ENCODE measurements around the gene SLC41A1.
A peak's percentile ranks its signal among the peaks of the same experiment; 100 is the strongest.

Gene SLC41A1

DNA sequence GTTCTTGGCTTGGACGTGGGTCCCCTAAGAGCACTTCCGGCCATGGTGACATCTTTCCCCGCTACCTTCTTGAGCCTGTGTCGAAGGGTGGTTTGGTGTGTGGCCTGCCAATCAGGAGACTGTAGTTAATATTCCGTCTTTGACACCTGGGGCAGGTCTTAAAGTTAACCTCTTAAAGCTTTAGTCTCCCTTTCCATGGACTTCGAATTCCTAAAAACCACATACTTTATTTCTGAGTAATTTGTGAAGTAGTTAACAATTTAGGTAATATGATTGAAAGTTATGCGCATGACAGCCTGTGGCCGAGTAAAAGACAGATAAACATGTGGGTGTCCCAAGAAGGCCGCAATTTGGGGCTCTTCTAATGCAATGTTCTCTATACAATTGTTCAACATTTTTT lies 27.6 kb downstream of the SLC41A1 start:
- DNase-seq: no peak

DNA sequence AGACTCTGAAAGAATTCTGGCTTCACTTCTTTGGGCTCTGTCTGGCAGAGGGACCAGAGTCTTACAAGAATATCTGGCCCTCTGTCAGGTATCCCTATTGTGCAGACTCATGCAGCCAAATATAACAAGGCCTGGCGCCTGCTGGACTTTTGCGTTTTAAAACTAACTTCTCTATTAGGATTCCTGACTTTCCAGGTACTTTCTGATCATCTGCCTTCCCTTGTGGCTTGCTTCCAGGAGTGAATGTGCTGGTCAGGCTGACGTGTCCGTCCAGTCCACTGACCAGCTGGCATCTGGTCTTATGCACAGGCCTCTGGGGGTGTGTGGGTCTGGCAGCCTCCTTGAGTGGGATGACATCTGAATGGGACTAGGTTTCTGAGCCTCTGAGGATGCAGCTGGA lies 29.1 kb downstream of the SLC41A1 start:
- DNase-seq: no peak

DNA sequence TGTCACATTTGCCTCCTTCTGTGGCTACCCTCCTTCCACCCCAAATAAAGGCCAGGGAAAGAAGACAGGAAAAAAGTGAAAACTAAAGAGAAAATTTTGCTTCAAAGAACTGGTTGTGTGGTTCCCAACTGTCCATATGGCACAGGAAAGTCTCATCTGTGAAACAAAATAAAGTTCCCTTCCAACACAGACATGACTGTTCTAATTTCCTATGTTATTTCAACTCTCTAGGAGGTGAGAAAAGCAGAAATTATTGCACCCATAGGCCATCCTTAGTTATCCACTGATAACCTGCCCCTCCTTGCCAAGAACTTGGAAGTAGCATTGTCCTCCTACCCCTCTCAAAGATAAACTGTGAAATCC lies 29.6 kb downstream of the SLC41A1 start:
- no peak for DNase-seq

DNA sequence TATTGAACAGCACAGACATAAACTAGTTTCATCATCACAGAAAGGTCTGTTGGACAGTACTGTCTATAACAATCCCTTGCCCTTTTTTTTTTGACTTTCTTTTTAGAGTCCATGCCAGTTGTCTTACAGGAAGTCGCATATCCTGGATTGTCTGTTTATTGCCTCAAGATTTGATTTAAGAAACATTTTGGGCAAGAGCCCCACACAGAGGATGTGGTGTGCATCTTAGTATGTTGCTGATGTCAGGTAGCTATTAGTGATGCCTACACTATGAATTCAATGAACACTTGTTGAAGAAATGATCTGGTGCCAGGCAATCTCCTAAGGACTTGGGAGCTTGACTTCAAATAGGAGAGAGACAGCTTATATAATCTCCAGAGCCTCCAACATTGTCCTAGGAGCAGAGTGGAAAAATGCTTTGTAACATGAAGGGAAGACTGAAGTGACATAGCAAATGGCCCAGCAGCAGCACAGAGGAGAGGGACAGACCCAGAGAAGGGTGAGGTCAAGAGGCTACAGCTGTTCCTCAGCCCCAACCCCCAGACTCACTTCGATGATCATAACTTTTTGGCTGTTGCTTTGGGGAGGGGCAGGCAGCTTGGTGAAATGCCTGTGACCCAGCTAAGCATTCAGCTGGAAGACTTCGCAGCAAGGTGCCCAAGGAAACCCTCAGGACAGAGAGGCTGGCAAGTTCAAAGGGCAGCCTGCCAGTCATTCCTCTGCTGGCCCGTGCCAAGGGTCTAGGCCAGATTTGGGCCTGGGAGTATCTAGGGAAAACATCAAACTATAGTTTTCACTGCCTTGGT lies 30.2 kb downstream of the SLC41A1 start:
- peak; percentile 27 for DNase-seq

DNA sequence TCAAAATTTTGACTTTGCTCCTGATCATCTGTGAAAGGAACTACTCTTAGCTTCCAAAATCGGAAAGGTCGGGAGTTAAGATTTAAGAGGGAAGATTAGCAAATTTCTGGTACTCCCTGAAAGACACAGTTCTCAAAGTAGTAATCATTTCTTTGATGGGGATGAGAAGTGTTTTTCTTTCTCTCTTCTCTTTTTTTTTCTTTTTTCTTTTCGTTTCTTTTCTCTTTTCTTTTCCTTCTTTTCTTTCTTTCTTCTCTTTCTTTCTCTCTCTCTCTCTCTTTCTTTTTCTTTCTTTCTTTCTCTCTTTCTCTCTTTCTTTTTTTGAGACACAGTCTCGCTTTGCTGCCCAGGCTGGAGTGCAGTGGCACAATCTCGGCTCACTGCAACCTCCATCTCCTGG lies 32.7 kb downstream of the SLC41A1 start:
- no peak for DNase-seq

DNA sequence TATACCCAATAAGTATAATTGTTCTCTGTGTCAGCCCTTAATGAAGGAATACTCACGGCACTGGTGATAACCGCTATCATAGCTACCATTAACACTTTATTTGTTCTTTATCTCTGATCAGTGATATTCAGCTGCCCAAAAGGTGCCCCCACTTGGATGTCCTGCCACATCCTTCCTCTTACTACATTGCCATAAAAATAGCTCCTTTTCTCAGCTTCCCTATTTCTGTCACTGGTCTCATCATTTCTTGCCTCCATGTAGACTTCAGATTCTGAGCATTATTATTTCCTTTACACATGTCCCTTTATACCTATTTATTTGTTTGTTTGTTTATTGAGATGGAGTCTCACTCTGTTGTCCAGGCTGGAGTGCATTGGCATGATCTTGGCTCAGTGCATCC lies 35.0 kb downstream of the SLC41A1 start:
- DNase-seq: no peak

DNA sequence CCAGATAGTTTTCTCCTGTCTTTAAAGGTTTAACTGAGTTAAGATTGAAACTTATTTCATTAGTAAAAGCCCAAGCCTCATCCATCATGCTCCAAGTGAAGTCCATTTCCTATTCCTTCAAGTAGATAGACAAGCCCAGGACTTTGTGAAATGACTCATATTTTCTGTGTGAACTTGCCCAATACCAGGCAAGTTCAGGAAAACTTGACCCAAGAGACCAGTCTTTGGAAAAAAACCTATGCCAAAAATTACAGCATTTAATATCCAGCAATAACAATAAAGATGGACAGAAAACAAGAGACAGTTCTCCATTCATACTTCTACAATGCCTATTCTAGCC lies 37.3 kb downstream of the SLC41A1 start:
- DNase-seq: no peak

DNA sequence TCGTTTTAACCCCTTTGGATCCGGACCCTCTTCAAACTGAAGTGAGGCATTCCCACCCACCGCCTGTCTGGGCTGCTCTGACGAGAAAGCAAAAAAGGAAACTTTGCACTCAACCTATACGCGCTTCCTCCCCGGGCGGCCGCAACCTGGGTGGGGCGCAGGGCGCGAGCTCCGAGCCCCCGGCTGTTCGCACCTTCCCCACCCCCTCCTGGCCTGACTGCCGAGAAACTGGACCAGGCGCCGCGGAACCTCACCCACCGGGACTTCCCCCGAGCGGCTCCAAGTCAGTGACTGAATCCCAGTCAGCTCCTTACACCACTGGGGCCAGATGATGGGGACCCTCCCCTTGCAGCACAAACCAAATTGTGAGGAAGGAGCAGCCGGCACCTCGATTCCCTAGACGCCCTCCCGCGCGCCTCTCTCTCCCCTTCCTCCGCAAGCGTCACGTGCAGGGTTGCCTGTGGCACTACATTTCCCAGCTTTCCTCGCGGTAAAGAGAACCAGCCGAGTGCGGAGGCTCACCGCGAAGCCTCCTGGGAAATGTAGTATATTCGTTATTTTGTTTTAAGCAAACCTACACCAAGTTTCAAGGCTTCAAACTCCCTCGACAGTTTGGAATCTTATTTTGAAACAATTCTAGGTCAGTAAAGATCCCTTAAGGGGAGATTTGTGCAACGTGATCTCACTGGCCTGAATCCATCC lies 37.8 kb downstream of the SLC41A1 start, which contains the start of gene RAB29:
Gene RAB29 (minus strand): TSS at position 468 of the 702 bp plus-strand sequence. CDS start 526 bp downstream, outside the sequence.
- DNase-seq: peak; percentile 93

DNA sequence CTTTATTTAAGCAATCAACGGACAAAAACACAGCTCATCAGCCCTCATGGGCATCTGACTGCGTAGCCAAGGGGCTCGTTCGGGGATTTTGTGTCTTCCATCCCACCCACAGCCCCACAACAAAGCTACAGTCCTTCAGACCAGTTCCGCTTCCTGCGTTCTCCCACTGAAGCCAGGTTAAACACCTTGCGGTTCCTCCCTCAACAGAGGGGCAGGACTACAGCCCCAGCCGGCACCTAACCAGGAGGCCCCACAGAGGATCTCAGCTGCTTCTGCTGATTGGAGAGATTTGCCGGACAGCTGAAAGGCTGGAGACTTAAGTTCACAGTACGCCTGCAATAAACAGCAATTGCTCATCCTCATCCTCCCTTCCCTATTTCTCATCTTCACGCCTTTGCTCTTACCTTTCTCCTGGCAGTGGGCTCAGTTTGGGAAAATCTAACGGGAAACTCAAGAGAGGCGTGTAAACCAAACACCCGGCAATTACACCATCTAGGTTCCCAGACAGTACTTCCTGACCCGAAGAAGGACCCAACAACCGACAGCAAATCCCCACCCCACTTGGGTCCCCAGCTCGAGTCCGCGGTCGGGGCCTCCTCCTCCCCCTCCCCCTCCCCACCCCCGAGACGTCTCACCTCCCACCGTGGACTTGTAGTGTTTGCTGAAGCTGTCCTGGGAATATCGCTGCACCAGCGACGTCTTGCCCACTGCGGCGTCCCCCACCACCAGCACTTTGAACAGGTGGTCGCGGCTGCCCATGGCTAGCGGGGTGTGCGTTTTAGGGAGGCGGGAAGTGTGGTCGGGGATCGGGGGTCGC lies 38.6 kb downstream of the SLC41A1 start:
- DNase-seq: peak; percentile 66

DNA sequence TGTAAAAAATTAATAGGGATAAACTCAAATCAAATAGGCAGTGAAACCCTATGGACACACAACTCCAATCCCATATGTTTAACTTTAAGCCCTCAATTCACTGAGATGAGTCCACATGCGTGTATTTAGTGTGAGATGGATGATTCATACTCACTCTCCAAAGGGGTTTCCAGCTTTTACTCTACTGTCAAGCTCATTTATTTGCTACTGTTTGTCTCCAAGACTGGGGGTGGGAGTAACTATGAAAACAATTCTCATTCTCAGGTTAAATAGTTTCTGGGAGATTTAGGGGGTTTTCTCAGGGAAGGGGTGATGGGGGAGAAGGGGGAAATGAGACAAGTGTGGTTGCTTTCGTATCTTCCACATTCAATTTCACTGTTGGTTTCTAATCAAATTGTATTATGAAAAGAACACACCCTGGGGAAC lies 40.4 kb downstream of the SLC41A1 start:
- DNase-seq: peak; percentile 73

DNA sequence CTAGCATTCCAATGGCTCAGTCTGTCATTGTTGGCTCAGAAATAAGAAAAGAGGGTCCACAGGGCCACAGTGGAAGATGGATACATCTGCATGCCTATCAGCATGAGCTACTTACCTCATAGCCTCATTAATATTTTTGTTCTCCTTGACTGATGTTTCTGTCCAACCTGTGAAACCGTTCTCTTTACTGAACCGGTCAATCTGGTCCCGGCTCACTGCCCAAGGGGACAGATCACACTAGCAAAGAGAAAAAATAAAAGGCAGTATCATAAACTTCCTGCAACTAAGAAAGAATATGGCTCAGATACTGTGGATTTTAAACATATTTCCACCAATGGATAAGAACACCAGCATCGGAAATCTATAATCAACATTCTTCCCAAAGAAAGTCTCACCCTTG lies 42.4 kb downstream of the SLC41A1 start:
- DNase-seq: no peak

DNA sequence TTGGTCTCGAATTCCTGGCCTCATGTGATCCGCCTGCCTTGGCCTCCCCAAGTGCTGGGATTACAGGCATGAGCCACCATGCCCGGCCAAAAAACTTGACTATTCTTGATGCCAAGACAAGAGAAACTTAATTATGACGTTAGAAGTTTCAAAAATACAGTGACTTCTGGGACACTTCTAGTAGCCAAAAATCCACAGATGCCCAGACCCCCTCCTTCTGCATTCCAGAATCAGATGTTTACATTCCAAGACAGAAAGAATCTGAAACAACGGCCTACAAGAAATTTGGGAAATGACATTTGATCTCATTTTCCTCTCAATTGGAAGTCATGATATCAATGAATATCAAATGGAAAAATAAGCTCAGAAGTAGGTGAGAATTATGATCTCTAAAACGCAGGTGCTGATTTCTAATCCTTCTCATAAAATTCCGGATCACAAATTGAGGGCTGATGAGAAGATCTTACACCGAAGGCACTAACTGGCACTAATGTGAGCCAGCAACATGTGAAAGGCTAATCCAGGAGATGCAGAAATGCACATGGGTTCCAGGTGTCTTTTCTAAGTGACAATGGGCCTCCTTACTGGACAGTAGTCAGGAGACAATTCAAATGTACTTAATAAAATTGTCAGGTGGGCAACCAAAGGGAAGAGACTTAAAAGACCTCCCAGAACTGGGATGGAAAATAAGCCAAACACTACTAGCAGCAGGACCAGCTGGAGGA lies 43.2 kb downstream of the SLC41A1 start:
- no peak for DNase-seq

DNA sequence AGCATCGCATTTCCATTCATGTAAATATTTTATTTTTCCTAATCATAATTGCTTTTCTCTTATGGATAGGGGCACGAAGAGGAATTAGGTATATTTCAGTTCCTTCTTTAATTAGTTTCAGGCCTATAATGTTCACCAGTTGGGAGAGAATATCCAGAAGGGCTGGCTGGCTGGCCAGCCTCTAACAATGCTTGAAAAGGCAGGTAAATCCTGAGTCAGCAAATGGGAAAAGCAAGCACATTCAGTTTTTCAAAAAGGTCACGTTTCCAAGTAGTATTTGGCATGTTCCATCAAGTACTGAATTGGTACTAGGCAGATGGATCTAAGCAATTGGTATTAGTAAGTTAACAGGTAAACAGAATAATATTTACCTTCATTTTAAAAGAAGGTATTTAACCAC lies 45.8 kb downstream of the SLC41A1 start:
- no peak for DNase-seq

DNA sequence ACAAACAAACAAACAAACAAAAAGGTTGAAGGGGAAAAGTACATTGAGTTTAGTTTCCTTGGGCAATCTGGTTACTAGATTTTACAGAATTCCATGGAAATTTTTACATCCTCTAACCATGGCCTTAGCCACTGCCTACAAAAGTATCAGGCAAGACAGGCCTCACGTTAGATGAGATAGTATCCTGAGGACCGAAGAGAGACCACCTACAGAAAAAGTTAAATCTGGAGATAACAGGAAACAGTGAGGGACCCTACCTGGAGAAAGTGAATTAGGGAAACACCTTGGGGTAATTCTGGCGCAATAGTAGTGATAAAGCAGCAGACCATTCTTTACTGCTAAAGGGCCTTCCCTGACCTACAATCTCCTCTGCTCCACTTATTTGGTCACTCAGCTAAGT lies 46.4 kb downstream of the SLC41A1 start:
- no peak for DNase-seq

DNA sequence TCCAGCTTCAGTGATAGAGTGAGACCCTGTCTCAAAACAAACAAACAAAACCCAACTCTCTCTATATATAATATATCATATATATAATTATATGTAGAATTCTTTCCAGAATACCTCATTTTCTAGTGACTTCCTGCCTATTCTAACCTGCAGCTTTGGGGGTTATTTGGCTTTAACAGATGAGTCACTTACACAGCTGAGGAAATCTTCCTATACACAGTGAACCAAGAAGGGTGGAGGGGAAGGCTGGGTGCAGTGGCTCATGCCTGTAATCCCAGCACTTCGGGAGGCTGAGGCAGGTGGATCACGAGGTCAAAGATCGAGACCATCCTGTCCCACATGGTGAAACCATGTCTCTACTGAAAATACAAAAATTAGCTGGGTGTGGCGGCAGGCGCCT lies 47.0 kb downstream of the SLC41A1 start:
- no peak for DNase-seq

DNA sequence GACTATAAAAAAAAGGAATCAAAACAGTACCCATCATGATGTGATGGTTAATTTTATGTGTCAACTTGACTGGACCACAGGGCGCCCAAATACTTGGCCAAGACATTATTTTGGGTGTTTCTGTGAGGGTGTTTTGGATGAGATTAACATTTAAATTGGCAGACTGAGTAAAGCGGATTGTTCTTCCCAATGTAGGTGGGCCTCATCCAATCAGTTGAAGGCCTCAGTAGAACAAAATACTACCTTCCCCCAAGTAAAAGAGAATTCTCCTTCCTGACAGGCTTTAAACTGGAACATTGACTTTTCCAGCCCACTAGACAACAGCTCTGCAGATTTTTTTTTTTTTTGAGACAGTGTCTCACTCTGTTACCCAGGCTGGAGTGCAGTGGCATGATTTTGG lies 48.4 kb downstream of the SLC41A1 start:
- no peak for DNase-seq

DNA sequence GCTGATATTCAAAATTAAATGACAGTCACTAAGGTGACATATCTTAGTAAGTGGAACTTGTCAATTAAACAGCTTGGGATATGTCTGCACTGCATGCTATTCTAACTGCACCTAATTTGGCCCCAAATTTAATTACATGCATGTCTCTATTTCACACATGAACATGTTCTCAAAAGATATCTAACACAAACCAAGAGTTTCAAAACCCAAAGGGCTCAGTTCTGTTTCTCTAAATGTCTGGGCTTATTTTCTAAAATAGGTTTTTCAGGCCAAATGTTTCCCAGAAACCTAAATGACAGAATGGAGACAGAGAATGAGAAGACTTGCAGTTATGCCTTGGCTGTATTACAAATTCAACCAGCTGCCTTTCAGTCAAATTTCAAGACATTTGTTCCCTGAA lies 49.0 kb downstream of the SLC41A1 start:
- DNase-seq: no peak

DNA sequence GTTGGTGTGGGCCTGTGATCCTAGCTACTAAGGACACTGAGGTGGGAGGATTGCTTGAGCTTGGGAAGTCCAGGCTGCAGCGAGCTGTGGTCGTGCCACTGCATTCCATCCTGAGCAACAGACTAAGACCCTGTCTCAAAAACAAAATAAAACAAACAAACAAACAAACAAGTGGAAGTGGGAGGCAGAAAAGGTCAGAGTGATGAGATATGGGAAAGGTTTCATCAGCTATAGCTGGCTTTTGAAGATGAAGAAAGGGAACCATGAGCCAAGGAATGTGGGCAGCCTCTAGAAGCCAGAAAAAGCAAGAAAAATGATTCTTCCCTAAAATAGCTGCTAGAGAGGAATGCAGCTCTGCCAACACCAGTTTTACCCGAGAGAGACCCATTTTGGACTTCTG lies 52.4 kb downstream of the SLC41A1 start:
- DNase-seq: no peak

DNA sequence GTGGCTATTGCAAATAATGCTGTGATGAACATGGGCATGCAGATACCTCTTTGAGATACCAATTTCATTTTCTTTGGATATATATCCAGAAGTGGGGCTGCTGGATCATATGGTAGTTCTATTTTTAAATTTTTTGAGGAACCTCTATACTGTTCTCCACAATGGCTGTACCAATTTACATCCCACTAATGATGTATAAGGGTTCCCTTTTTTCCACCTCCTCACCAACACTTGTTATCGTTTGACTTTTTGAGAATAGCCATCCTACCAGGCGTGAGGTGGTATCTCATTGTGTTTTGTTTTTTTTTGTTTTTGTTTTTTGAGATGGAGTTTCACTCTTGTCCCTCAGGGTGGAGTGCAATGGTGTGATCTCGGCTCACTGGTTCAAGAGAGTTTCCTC lies 56.4 kb downstream of the SLC41A1 start:
- DNase-seq: no peak

DNA sequence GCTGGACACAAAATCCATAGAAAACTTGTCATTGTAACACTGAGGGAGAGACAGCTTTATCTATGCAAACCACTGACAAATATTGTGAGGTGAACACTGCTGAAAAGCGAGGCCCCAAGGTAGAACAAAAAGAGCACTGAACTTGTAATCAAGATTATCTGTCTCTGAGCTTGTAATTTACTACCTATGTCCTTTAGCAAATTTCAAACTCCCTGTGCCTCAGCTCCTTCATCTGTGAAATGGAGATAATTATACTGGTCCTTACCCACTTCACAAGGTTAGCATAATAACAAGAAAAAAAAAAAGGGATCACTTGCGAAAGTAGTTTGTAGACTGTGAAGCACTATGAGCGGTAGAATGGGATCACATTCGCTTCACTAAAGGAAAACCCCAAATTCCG lies 58.1 kb downstream of the SLC41A1 start:
- no peak for DNase-seq

DNA sequence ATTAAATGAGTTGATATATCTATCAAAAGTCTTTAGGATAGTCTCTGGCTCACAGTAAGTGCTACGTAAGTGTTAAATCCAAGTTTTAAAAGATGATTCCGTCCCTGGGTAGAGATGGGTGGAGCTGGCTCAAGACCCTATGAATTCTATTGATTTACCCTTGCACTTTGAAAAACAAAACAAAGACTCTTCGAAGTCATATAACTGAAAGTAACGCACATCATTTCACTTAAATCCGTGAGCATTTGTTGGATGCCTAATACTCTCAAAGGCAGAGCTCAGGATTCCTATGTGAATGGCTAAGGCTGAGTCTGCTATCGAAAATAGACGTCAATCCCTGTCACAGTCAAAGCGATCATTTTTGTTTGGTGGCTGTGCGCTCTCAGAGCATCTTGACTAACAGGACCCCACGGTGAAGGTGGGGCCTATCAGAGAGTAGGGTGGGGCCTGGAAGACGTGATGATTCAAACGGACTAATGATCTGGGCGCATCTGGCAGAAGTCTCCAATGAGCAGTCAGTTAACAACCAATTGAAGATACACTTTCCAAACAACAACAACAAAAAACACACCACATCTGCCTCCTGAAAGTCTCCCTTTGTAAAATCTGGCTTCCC lies 61.9 kb downstream of the SLC41A1 start:
- no peak for DNase-seq
